HG03354 (cell line): ENCODE data around the gene FAM32A.
"Not testable (repeated sequence)": the region's sequence is repeated elsewhere in the genome, so short reads cannot be mapped to it uniquely, and the experiment has no call there.

Experiments
- ATAC-seq: cut with Tn5 transposase; IDR thresholded peaks from one replicate; pipeline ENCODE4 v1.9.1; 2021; ENCODE audit warnings: mild to moderate bottlenecking; ENCODE audit not compliant: unreplicated experiment, poor library complexity, severe bottlenecking

Gene FAM32A

GRCh38 chr19:16161840-16162239 lies 23.4 kb upstream of the FAM32A start:
- no peak for ATAC-seq

DNA sequence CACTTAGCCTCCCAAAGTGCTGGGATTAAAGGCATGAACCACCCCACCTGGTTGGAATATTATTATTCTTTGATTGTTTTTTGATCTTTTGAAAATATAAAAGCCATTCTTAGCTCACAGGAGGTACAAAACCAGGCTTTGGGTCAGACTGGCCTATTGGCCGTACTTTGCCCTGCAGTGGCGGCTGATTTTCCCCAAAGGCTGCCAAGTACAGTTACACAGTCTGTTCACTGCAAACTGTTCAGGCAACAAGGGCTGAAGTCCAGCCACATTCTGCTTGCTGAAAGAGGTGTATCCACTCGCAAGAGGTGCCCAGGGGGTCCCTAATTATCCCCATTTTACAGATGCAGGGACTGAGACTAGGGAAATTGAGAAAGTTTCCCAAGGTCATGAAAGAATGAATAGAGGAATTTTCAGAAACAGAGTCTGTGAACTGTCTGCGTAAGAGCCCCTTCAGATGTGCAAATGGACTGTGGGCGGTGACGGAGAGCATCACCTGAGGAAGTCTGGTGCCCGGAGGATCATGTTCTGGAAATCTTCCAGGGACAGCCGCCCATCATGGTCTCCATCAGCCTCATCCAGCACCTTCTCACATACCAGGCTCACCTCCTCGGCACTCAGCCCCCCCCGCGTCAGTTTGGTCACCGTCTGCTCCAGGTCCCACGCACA lies 20.9 kb upstream of the FAM32A start:
- ATAC-seq = no peak

DNA sequence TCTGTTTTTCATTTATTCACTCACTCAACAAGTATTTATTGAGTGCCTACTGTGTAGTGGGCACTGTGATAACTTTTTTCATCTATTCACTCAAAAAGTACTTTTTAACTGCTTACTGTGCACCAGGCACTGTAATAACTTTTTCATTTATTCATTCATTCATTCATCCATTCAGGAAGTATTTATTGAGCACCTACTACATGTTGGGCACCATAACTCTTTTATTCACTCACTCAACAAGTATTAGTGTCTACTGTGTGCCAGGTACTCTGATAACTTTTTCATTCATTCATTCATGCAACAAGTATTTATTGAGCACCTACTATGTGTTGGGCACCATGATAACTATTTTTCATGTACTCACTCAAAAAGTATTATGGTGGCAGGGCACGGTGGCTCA lies 18.8 kb upstream of the FAM32A start:
- ATAC-seq = no peak

DNA sequence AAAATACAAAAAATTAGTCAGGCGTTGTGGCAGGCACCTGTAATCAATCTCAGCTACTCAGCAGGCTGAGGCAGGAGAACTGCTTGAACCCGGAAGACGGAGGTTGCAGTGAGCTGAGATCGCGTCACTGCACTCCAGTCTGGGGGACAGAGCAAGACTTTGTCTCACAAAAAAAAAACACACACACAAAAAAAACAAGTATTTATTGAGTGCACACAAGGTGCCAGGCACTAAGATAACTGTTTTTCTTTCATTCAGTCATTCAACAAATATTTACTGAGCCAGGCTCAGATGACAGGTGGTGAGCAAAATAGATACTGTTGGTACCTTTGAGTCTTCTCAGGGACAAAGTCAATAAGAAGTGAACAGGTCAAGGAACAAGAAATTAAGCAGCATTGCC lies 18.2 kb upstream of the FAM32A start:
- no peak for ATAC-seq

DNA sequence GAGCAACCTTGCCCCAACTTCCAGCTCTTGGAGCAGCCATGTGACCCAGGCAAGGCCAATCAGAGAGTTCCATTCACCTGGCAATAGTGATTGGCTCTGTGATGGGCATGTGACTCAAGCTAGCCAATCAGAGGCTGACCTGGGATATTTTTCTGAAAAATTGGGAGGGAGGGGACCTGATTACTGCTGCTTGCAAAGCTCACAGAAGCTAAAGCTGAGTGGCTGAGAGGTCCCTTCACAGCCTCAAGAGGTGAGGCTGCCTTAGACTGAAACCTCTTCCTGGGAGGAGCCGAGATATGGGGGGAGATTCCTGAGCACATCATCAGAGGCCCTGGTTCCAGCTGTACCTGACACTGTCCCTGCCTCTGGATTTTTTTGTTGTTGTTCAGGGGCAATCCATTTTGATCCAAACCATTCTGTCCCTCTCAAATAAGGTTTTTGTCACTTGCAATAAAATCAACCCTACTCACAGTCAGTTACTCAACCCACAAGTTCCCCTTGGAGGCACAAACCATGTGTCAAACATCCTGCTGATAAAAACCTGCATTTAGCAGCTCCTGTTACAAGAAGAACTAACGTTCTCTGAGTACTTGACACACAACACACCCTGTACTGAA lies 16.6 kb upstream of the FAM32A start:
- ATAC-seq = no peak

DNA sequence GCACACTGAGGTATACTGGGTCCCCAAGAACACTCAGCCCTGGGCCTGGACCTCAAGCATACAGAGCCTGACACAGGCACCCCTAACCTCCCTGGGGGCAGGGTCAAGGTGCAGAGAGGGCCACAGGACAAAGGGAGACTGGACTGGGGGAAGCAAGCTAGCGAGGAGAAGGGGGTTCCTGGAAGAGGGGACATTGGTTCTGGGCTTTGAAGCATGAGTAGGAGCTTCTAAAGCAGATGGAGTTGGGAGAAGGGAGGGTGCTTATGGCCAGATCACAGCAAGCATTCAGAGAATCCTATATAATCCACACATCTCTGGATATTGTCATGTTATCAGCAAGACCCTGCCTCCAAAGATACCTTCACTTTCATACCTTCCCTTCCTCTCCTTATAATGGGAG lies 15.1 kb upstream of the FAM32A start:
- ATAC-seq = no peak

- no peak for ATAC-seq
These were observed 9.3 kb upstream of the FAM32A start for GRCh38 chr19:16175954-16176353.

DNA sequence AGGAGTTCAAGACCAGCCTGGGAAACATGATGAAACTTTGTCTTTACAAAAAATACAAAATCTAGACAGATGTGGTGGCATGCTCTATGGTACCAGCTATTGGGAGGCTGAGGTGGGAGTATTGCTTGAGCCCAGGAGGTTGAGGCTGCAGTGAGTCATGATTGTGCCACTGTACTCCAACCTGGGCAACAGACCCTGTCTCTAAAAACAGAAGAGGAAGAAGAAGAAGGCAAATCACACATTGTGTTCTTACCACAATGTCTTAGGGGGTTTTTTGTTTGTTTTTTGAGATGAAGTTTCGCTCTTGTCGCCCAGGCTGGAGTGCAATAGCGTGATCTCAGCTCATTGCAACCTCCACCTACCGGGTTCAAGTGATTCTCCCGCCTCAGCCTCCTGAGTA lies 6.3 kb upstream of the FAM32A start:
- ATAC-seq = not testable (repeated sequence)

GRCh38 chr19:16180611-16181010 lies 4.6 kb upstream of the FAM32A start:
- ATAC-seq = no peak

- ATAC-seq = no peak
These were observed 516 bp upstream of the FAM32A start for GRCh38 chr19:16184665-16185122.

DNA sequence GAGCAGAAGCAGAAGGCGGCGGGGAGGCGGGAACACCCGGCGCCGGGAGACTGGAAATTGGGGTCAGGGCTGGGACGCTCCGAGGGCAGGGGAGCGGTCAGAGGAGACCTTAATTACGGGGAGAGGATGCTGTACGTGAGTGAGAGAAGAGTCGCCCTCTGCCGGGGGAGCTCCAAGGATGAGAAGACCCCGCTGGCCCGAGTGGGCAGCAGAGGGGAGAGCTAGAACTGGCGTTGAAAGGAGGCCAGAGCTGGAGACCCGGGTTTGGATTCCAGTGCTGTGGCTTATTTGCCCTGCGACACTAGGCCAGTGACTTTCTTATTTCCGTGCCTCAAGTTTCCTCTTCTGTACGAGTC lies 536 bp downstream of the FAM32A start:
- no peak for ATAC-seq

DNA sequence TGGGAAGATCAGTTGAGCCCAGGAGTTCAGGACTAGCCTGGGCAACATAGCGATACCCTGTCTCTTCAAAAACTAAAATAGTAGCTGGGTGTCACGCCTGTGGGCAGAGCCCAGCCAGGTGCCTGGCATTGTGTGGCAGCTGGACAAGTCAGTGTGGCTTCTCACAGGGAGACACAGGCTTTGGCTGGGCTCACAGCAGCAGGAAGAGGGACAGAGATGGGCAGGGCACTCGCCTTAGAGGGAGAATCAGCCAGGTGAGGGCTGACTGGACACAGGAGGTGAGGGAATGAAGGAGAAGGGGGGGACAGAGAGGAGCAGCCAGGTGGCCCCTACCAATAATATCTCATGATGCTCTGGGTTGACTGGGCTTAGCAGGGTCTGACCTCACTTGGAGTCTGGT lies 3.3 kb downstream of the FAM32A start:
- no peak for ATAC-seq

GRCh38 chr19:16190198-16190597 lies 5.0 kb downstream of the FAM32A start:
- no peak for ATAC-seq

- no peak for ATAC-seq
These were observed 5.5 kb downstream of the FAM32A start for GRCh38 chr19:16190736-16191135.

DNA sequence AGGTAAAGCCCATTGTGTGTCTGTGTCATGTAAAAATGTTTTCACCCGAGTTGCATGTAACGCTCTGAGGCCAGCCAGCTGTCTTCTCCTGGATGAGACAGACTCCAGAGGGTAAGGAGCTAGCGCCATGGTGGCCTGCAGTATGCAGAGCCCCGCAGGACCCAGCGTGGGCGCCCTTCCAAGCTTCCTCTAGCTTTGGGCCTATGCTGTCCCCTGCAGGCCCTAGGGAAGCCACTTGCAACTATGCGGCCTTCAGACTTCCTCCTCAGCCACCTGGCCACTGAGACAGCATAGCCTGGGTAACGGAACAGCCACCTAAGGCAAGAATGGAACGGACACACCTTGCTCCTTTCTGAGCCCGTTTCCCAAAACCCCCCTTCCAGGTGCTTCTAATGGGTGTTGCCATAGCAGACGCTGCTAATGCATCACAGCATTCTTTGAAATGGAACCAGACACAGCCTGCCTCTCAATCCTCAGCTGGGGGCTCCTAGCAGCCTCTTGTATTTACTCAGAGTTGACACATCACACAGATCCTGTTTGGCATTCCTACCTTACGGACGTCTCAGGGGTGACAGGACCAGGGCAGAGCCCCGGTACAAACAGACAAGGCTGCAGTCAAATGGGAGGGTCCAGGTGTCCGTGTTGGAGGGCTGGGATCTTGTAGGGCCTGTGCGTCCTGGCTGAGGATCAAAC lies 6.2 kb downstream of the FAM32A start:
- no peak for ATAC-seq

- ATAC-seq = no peak
These were observed 8.3 kb downstream of the FAM32A start for GRCh38 chr19:16193466-16193865.

- ATAC-seq = peak; percentile 11
These were observed 12.0 kb downstream of the FAM32A start for GRCh38 chr19:16197188-16197621.

DNA sequence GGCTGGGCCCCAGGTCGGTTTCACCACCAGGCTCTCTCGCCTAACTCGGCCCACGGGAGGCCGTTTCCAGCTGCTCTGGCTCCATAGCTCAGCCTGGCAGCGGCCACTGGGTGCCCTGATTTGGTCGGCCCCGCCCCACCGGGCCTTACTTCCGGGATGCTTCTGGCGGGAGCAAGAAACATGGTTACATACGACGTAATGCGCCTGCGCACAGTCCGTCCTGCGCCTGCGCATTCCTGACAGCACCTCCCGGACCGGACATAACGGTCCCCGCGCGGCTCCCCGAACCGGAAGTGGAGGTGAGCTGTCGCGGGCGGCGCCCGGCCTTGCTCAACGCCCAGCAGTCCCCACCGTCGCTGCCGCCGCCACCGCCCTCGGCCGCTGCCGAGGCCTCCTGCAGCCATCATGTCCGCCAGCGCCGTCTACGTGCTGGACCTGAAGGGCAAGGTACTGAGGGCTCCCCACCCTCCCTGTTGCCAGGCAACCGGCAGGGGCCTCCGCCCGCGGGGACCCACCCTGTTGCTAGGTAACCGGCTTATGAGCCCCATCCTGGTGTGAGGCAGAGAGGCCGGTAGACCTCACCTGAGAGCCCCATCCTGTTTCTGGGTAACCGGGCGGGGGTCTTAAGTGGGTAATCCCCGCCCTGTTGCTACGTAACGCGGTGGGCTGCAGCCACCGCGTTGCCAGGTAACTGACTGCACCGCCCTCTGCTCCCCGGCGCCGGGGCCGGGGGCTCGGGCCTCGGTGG lies 12.6 kb downstream of the FAM32A start, which contains the start of gene AP1M1:
AP1M1 (plus strand) TSS at position 290 of the 748 bp plus-strand sequence; CDS start at position 406, 116 bp downstream.
- peak; percentile 83 for ATAC-seq

GRCh38 chr19:16198370-16198651 lies 13.1 kb downstream of the FAM32A start:
- peak; percentile 17 for ATAC-seq

- no peak for ATAC-seq
These were observed 14.2 kb downstream of the FAM32A start for GRCh38 chr19:16199275-16199932.
